NCI-H345 treated with DMSO at 0.1 percent for 48 hours (cell line): ENCODE results near the gene INPP5A.
A peak's percentile ranks its signal among the peaks of the same experiment; 100 is the strongest.

Experiments used
- DNase-seq: peaks from one replicate; lab custom pipeline; 2025; ENCODE audit not compliant: unreplicated experiment; lab: John Stamatoyannopoulos, UW

INPP5A gene

DNA sequence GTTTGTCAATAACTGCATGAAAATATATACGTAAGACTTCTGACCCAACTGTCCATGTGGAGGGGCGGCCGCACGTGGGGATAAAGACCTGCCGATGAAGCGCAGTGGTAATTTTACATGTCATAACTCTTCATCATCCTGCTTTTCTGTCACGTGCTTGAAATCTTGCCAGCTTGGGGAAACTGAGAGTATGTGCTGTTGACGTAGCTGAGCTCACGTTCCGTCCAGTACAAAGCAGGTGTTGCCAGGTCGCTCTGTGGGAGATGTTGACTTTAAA is 105.1 kb downstream of the INPP5A start:
- DNase-seq: peak; percentile 11

GRCh38 chr10:132643709-132644526 is 106.3 kb downstream of the INPP5A start:
- no peak for DNase-seq

DNA sequence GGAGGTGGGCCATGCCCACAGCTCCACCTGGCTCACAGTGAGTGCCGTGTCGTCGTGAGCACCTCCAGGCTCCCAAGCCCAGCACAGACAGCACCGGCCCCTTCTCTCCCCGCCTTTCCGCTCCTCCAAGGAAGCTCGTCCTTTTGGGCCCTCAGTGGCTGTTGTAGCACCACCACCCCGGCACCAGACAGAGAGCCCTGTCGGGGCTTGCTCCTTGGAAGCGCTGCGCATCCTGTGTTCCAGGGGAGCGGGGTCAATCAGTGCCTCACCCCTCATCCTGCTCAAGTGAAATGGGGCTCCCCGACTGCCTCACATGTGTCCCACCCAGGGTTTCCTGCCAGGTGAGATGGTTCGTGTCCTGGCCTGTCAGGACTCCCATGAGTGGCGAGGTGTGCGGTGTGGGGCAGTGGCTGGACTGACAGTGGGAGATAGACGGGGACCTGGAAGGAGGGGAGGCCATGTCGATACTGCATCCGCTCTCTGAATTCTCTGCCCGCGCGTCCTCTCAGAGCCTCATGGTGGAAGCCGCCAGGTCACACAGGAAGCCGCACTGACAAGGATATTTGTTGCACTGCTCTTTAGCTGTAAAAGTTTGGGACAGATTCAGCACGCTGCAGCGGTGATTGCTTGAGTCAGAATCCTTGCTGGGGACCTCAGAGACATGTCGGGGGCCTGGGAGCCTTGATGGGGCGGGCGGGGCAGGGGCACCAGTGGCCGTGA is 107.1 kb downstream of the INPP5A start:
- no peak for DNase-seq

GRCh38 chr10:132645247-132645530 is 107.6 kb downstream of the INPP5A start:
- DNase-seq: no peak

DNA sequence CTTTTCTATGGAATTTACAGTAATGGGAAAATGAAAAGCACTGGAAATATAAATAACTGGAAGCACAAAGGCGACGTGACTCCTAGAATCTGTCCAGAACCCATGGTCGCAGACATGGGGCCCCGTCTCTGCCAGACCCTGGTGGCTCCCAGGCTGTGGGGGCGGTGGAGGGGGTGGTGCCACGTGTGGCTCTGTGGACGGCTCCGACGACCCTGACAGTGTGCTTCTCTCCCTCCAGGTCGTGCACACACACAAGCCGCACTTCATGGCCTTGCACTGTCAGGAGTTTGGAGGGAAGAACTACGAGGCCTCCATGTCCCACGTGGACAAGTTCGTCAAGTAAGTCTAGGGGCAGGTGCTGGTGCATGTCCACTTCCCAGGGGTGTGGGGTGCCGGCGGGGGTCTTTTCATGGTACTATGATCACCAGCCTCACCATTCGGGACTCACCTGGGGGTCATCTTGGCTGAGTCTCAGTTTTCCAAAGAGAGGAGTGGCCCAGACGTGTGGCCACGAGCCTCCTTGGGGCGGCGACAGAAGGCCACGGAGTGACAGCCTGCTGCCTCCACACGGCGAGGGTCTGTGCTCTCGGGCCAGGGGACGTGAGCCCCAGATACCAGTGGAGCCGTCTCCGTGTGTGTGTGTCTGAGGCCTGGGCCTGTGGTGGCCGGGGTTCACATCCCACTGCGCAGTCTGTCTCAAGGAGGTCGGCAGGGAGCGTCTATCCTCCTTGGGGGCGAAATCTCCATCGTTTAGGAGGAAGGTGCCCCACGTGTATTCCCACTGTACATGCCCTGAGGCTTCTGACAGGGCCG is 108.2 kb downstream of the INPP5A start:
- DNase-seq: no peak

GRCh38 chr10:132646443-132647097 is 109.0 kb downstream of the INPP5A start:
- no peak for DNase-seq

DNA sequence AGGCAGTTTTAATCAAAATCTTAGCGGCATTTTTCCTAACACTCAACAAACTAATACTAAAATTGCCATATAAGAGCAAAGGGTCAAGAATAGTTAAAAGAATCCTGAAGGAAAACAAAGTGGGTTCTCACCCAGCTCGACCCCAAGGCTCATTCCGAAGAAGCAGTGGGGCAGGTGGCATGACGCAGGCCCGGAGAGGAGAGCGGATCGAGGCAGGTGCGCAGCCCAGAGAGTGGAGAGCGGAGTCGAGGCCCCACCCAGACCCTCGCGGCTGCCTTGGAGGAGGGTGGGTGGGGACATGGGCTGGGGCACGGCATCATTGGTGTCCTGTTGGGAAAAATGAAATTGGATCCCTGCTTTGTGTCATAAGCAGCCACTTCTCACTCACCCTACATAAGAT is 109.8 kb downstream of the INPP5A start:
- DNase-seq: no peak

DNA sequence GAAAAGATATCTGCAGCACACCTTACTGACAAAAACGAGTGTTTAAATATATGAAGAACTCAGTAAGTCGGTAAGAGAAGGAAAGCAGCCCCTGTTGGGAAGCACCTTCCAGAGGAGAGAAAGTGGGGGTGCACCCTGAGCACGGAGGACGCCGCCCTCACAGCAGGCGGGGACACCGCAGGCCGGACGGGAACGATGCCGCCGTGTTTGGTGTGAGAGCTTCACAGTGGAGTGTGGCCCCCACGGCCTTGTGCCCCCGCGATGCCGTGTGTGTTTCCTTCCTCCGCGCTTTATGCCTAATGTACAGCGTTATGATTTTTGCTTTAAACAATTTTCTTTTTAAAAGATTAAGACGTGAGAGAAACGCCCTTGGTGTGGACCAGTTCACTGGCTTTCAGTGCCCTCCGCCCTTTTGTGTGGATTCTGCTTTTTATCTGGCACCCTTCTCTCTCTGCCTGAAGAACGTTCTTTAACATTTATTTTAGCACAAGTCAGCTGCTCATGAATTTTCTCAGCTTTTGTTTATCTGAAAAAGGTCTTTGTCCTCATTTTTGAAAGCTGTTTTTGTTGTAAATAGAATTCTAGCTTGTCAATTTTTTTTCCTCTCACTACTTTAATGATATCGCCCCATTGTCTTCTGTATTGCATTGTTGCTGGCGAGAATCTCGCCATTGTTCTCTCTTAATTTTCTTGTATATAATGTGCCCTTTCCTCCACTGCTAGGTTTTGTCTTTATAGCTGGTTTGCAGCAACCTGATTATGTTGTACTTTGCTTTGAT is 110.7 kb downstream of the INPP5A start:
- DNase-seq: no peak

- DNase-seq: no peak
Measured at GRCh38 chr10:132648851-132649528, 111.4 kb downstream of the INPP5A start.

DNA sequence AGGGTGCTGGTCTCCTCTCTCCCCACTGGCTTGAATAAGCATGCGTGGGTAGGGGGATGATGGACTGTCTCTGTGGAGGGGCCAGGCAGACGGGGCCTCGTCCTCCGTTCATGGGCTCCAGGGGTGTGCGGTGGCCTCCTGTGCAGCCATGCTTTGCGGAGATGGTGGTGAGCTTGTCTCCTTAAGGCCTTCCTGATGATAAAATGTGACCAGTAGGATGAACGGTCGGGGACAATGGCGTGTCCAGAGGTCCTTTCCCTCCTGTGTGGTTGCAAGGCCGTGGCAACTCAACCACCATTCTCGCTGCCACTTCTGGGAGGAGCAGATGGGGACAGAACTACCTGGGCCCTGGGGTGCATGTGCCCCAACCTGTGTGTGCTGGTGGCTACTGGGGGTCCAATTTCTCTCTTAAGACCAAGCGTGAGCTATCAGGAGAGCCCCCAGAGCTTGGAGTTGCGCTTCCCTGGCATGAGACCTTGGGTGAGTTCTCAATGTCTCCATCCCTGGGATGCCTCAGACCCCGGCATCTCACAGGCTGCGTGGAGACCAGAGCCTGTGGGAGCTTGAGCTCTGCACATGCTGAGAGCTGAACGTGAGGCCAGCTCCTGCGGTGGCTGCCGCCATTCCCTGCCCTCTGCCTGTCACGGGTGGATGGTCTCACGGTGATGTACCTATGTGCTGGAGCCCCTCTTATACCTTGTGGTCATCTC is 112.2 kb downstream of the INPP5A start:
- DNase-seq: no peak

DNA sequence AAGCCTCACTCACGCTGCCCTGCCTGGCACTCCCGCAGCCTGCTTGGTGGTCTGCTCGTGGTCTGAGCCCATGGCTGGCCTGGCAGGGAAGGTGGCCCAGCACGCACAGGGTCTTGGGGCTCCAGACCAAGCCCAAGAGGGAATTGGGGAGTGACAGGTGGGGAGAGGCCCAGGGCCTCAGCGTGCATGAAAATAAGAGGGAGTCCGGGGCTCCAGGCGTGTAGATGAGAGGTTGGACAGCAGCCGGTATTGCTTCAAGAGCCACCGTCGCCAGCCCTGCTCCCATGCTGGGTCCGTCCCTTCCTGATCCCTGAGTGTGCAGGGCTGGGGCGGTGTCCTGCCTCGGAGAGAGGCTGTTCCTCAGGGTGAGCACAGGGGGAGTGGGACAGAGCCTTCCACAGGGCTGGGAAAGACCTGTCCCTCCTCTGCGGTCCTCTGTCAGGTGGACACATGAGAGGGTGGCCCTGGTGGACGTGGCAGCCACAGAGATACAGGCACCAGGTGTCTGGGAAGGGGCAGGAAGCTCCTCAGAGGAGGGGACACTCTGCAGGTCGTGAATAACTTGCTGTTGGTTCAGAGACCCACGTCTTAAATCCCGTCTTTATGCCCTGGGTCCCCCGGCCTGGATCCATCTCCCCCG is 113.1 kb downstream of the INPP5A start:
- no peak for DNase-seq

DNA sequence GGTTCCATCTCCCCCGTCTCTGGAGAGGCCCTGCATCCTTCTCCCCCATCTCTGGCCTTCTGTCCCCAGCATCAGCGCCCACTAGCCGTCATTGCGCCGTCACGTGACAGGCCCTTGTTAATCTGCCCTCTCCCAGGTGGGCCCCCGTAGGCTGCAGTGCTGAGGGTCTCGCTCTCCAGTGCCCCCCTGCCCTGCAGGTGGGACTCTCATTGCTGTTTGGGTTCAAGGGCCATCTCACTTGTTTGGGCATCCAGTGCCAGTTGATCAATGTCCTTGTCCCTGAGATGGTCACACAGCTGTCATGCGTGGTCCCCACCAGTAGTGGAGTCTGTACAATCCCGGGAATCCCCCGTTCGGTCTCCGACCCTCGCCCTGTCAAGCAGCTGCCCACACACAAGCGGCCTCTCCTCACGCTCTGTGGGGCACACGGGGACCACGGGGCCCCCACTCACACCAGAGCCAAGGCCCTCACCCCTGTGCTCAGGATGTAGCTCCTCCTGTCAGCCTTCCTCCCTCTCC is 114.0 kb downstream of the INPP5A start:
- no peak for DNase-seq

- DNase-seq: no peak
Measured at GRCh38 chr10:132652446-132652845, 114.9 kb downstream of the INPP5A start.

DNA sequence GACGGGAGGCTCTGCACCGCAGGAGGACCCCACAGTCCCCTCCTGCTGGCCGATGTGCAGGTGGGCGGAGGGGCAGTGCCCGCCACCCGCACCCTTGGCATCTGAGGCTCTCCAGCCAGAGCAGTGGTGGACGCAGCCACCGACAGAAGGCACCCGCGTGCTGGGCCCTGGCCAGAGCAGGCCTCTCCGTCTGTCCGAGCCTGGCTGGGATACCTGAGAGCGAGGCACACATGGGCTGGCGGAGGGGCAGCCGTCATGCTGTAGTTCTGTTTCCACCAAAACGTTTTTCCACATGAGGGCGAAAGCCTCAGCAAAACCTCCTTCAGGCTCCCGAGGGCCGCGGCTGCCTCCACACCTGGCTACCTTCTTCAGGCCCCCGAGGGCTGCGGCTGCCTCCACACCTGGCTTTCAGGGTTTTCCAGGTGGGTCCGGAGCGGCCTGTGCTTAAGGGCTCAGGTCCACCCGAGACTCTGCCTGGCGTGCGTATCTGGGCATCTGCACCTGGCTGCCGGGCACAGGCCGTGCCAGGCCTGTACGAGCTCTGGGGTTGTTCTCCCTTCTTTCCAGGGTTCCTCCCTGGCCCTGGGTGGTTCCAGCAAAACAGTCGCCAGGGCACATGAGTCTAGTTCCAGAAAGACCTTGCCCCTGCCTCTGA is 115.5 kb downstream of the INPP5A start:
- no peak for DNase-seq

- no peak for DNase-seq
Measured at GRCh38 chr10:132653721-132654120, 116.1 kb downstream of the INPP5A start.

DNA sequence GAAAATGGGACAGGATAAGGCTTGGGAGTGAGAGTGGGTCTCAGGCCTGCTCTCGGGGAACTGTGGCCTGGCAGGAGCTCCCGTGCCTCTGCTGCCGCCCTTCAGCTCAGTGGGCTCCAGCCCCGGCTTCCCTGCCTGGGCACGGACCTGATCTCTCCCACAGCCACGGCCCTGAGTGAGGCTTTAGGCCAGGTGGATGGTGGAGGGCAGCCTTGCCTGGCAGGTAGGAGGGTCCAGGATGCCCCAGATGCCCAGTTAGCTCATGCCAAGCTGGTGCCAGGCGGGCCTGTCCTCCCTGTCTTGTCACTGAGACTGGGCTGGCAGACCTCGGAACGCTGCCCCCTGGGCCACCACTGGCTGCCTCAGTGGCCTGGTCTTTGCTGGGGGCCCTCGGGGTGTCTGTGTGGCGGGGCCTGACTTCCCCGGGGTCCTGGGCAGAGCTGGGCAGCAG is 116.6 kb downstream of the INPP5A start:
- no peak for DNase-seq

GRCh38 chr10:132654708-132655661 is 117.4 kb downstream of the INPP5A start:
- DNase-seq: no peak
